HG03432 (cell line): ENCODE results near the gene TRPM3.

ENCODE experiments used
- ATAC-seq: cut with Tn5 transposase; IDR thresholded peaks from one replicate; pipeline ENCODE4 v1.9.1; 2021; ENCODE audit warnings: mild to moderate bottlenecking, moderate library complexity; ENCODE audit not compliant: unreplicated experiment

TRPM3 gene

GRCh38 chr9:70835323-70835722 lies 286.1 kb downstream of the TRPM3 start:
- ATAC-seq: no peak

GRCh38 chr9:70832492-70832891 lies 288.9 kb downstream of the TRPM3 start:
- ATAC-seq: no peak

- ATAC-seq: no peak
Observed at GRCh38 chr9:70830618-70831017, 290.8 kb downstream of the TRPM3 start.

- ATAC-seq: no peak
Observed at GRCh38 chr9:70829591-70830265, 291.7 kb downstream of the TRPM3 start.

GRCh38 chr9:70826562-70826961 lies 294.9 kb downstream of the TRPM3 start:
- ATAC-seq: no peak

- ATAC-seq: no peak
Observed at GRCh38 chr9:70823284-70823683, 298.1 kb downstream of the TRPM3 start.

GRCh38 chr9:70817311-70817710 lies 304.1 kb downstream of the TRPM3 start:
- ATAC-seq: no peak

- ATAC-seq: no peak
Observed at GRCh38 chr9:70816891-70817290, 304.5 kb downstream of the TRPM3 start.

- no peak for ATAC-seq
Observed at GRCh38 chr9:70816316-70816715, 305.1 kb downstream of the TRPM3 start.

- ATAC-seq: no peak
Observed at GRCh38 chr9:70814597-70814996, 306.8 kb downstream of the TRPM3 start.

GRCh38 chr9:70813141-70813540 lies 308.3 kb downstream of the TRPM3 start:
- ATAC-seq: no peak

- no peak for ATAC-seq
Observed at GRCh38 chr9:70811638-70812037, 309.8 kb downstream of the TRPM3 start.

GRCh38 chr9:70806875-70807274 lies 314.5 kb downstream of the TRPM3 start:
- no peak for ATAC-seq

GRCh38 chr9:70805949-70806348 lies 315.5 kb downstream of the TRPM3 start:
- no peak for ATAC-seq

- ATAC-seq: no peak
Observed at GRCh38 chr9:70802758-70803436, 318.5 kb downstream of the TRPM3 start.

- ATAC-seq: no peak
Observed at GRCh38 chr9:70802206-70802605, 319.2 kb downstream of the TRPM3 start.

GRCh38 chr9:70801181-70801829 lies 320.1 kb downstream of the TRPM3 start:
- ATAC-seq: no peak

GRCh38 chr9:70798018-70798417 lies 323.4 kb downstream of the TRPM3 start:
- no peak for ATAC-seq

- ATAC-seq: no peak
Observed at GRCh38 chr9:70795841-70796240, 325.6 kb downstream of the TRPM3 start.

GRCh38 chr9:70792796-70793195 lies 328.6 kb downstream of the TRPM3 start:
- ATAC-seq: no peak

GRCh38 chr9:70791936-70792335 lies 329.5 kb downstream of the TRPM3 start:
- ATAC-seq: no peak

GRCh38 chr9:70789086-70789485 lies 332.3 kb downstream of the TRPM3 start:
- ATAC-seq: no peak
